ENCODE data around the gene SLC25A19.

- no peak for TF ChIP-seq CTCF (IDR thresholded peaks at IDR 0.05)
- no peak for TF ChIP-seq EZH2 (IDR thresholded peaks at IDR 0.05; ENCODE audit: borderline replicate concordance, insufficient read depth, low read depth, low read length, poor library complexity, severe bottlenecking)
Observed at GRCh38 chr17:75271955-75272847, 17.0 kb downstream of the SLC25A19 start.

All from B cell (primary cell).